Chondrocyte (in vitro differentiated cells): ENCODE measurements around the gene HBS1L. TPM values are rescaled to one million over a fixed set of nuclear protein-coding genes. Genes with fewer than 3 reads are reported as not detected.

Experiments used
- DNase-seq: peaks from one replicate; pipeline ENCODE4 v3.0.0; 2021; ENCODE audit warnings: mixed read lengths, low spot score
- H3K27ac Mint-ChIP-seq: one replicate; pipeline ENCODE4 v1.8.0; 2021; ENCODE audit warnings: mild to moderate bottlenecking, moderate library complexity, mixed read lengths; ENCODE audit not compliant: unreplicated experiment
- H3K27me3 Mint-ChIP-seq: 2 replicates; pipeline ENCODE4 v1.8.0; 2021; ENCODE audit warnings: low read depth, mixed read lengths
- H3K36me3 Mint-ChIP-seq: 2 replicates; pipeline ENCODE4 v1.8.0; 2021; ENCODE audit warnings: low read depth, mixed read lengths
- H3K4me1 Mint-ChIP-seq: 2 replicates; pipeline ENCODE4 v1.8.0; 2021; ENCODE audit warnings: low read depth, mild to moderate bottlenecking, mixed read lengths
- H3K4me3 Mint-ChIP-seq: one replicate; pipeline ENCODE4 v1.8.0; 2021; ENCODE audit warnings: mild to moderate bottlenecking, moderate library complexity, mixed read lengths; ENCODE audit not compliant: unreplicated experiment
- H3K9me3 Mint-ChIP-seq: 2 replicates; pipeline ENCODE4 v1.8.0; 2021; ENCODE audit warnings: low read depth, mixed read lengths
- total RNA-seq: library from RNA; stranded (reverse); gene quantifications from 3 replicates; pipeline ENCODE4 v1.2.1, GENCODE V29; 2021
- TF ChIP-seq, protein P1 (sequence below): fragments of 200-600 bp; sonication (generic); IDR thresholded peaks from 2 replicates; pipeline ENCODE4 v1.5.0; 2021; ENCODE audit warnings: antibody characterized with exemption, mild to moderate bottlenecking, moderate library complexity

Gene HBS1L
- total RNA-seq, 1 donor from 2014 or later: 70.4 TPM

GRCh38 chr6:134925800-134926199 is 128.8 kb downstream of the HBS1L start:
- TF ChIP-seq, protein P1, sequence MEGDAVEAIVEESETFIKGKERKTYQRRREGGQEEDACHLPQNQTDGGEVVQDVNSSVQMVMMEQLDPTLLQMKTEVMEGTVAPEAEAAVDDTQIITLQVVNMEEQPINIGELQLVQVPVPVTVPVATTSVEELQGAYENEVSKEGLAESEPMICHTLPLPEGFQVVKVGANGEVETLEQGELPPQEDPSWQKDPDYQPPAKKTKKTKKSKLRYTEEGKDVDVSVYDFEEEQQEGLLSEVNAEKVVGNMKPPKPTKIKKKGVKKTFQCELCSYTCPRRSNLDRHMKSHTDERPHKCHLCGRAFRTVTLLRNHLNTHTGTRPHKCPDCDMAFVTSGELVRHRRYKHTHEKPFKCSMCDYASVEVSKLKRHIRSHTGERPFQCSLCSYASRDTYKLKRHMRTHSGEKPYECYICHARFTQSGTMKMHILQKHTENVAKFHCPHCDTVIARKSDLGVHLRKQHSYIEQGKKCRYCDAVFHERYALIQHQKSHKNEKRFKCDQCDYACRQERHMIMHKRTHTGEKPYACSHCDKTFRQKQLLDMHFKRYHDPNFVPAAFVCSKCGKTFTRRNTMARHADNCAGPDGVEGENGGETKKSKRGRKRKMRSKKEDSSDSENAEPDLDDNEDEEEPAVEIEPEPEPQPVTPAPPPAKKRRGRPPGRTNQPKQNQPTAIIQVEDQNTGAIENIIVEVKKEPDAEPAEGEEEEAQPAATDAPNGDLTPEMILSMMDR: no peak
- no peaks in the 10 kb centered on the region for H3K4me1 Mint-ChIP-seq
- H3K9me3 Mint-ChIP-seq: peaks cover 3% of the 10 kb centered on the region
- H3K27me3 Mint-ChIP-seq: no peaks in the 10 kb centered on the region
- DNase-seq: no peak
- H3K36me3 Mint-ChIP-seq: peaks cover 2% of the 10 kb centered on the region
- no peak overlapping the region for H3K27ac Mint-ChIP-seq
- no peak overlapping the region for H3K4me3 Mint-ChIP-seq

GRCh38 chr6:134921721-134922261 is 132.8 kb downstream of the HBS1L start:
- H3K4me1 Mint-ChIP-seq: peaks cover 5% of the 10 kb centered on the region
- H3K27ac Mint-ChIP-seq: no peak overlapping the region
- H3K9me3 Mint-ChIP-seq: no peaks in the 10 kb centered on the region
- no peak for DNase-seq
- H3K27me3 Mint-ChIP-seq: no peaks in the 10 kb centered on the region
- H3K4me3 Mint-ChIP-seq: no peak overlapping the region
- no peaks in the 10 kb centered on the region for H3K36me3 Mint-ChIP-seq
- TF ChIP-seq, protein P1: no peak

DNA sequence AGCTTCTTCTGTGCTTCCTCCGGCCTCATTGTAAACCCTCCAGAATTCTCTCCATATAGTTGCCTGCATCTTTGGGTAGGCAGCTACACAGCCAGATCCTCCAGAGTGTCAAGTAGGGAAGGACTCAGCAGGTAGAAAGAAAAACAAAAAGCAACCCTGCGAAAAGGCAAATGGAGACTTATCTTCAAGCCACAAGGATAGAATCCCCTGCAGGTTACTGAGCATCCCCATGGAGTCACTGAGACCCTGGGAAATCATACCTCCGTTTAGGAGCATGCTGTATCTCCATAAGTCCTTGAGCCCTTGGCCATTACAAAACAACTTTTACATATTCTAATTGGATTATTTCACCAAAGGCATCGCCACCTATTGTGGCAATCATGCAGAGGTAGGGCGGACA is 133.3 kb downstream of the HBS1L start:
- no peak overlapping the region for H3K27ac Mint-ChIP-seq
- TF ChIP-seq, protein P1: no peak
- no peaks in the 10 kb centered on the region for H3K27me3 Mint-ChIP-seq
- no peaks in the 10 kb centered on the region for H3K9me3 Mint-ChIP-seq
- DNase-seq: no peak
- H3K4me3 Mint-ChIP-seq: no peak overlapping the region
- peaks cover 5% of the 10 kb centered on the region for H3K4me1 Mint-ChIP-seq
- H3K36me3 Mint-ChIP-seq: no peaks in the 10 kb centered on the region

- Mint-ChIP-seq H3K27me3 (no peaks in the 10 kb centered on the region), H3K4me3 (no peak overlapping the region), H3K36me3 (no peaks in the 10 kb centered on the region), H3K4me1 (peaks cover 5% of the 10 kb centered on the region), H3K27ac (no peak overlapping the region), H3K9me3 (no peaks in the 10 kb centered on the region)
- TF ChIP-seq, protein P1: no peak
- no peak for DNase-seq
Measured at GRCh38 chr6:134920422-134920821, 134.2 kb downstream of the HBS1L start.

DNA sequence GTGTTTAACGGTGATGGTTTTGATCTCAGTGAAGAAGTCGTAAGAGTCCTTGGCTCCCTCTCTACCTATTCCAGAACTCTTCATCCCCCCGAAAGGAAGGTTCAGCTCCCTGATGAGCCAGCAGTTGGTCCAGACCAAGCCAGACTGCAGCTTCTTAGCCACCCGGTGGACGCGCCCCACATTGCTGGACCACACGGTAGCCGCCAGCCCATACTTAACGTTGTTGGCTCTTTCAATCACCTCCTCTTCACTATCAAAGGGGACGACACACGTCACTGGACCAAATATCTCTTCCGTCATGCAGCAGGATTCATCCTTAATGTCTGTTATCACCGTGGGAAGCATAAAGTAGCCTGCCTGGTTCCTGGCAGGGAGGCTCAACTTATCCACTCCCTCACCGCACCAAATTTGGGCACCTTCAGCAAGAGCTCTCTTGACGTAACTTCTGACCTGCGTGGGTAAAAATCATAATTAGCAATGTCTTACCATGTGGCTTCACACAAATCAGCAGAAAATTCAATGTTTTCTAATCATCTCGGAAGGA is 136.1 kb downstream of the HBS1L start:
- H3K36me3 Mint-ChIP-seq: no peaks in the 10 kb centered on the region
- H3K27me3 Mint-ChIP-seq: no peaks in the 10 kb centered on the region
- H3K4me1 Mint-ChIP-seq: peaks cover 5% of the 10 kb centered on the region
- H3K9me3 Mint-ChIP-seq: no peaks in the 10 kb centered on the region
- no peak overlapping the region for H3K4me3 Mint-ChIP-seq
- DNase-seq: no peak
- TF ChIP-seq, protein P1: no peak
- H3K27ac Mint-ChIP-seq: no peak overlapping the region
